Inferior parietal cortex (tissue), 1 donor: ENCODE results near the gene CECR2.
"Not testable (repeated sequence)": the region's sequence is repeated elsewhere in the genome, so short reads cannot be mapped to it uniquely, and the experiment has no call there.

Source experiments
- DNase-seq: peaks from one replicate; pipeline ENCODE4 v3.0.0-alpha.2; 2016; ENCODE audit errors: extremely low spot score

Gene CECR2

GRCh38 chr22:17402293-17402692 is 33.0 kb downstream of the CECR2 start:
- DNase-seq, result no peak

DNA sequence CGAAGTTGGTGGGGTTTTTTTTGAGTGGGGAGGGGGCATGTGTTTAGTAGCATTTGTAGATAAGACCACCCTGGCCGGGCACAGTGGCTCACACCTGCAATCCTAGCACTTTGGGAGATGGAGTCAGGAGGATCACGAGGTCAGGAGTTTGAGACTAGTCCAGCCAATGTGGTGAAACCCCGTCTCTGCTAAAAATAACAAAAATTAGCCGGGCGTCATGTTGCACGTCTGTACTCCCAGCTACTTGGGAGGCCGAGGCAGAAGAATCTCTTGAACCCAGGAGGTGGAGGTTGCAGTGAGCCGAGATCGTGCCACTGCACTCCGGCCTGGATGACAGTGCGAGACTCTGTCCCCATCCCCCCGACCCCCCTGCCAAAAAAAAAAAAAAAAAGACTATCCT is 34.6 kb downstream of the CECR2 start:
- DNase-seq, result no peak

GRCh38 chr22:17407643-17408042 is 38.4 kb downstream of the CECR2 start:
- DNase-seq, result no peak

DNA sequence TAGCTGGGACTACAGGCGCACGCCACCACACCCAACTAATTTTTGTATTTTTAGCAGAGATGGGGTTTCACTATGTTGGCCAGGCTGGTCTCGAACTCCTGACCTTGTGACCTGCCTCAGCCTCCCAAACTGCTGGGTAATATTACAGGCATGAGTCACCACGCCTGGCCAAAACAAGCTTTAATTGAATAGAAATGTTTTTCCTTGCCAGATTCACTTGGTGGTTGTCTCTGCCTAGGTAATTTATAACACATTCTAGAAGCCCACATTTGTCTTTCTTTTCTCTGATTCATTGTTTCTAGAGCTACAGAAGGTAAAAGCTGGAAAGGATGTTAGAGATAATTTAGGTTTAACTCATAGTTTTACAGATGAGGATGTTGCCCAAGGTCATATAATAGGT is 41.3 kb downstream of the CECR2 start:
- no peak for DNase-seq

GRCh38 chr22:17411213-17411612 is 42.0 kb downstream of the CECR2 start:
- no peak for DNase-seq

DNA sequence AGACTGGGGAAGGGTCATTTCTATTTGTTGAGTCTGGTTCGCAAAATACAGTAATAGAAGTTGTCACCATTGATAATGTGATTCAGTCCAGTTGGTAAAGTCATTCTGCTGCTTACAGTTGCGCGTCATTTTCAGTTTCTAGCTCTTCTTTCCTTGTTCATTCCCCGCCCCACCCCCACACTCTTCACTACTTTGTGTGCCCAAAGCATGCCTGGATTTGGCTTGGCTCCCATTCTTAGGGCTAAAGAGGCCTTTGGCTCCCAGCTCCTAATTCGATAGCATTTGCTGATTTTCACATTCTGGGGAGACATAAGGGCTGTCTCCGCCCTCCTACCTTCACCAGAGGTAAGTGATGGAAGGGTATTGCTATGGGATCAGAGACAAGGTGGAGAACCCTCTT is 43.0 kb downstream of the CECR2 start:
- DNase-seq, result no peak

GRCh38 chr22:17418890-17419324 is 49.6 kb downstream of the CECR2 start:
- DNase-seq, result no peak

DNA sequence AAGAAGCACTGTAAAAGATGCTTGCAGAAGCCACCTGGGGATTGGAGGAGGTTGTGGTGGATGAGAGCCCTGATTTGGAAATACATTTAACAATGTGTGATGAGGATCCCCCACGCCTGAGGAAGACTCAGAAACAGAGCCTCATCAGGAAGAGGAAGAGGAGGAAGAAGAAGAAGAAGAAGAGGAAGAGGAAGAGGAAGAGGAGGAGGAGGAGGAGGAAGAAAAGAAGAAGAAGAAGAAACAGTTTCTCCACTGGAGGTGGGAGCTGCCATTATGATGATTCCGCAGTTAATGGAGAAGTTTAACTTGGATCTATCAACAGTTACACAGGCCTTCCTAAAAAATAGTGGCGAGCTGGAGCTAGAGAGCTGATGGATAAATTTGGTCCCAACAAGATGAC is 50.1 kb downstream of the CECR2 start:
- DNase-seq, result no peak

DNA sequence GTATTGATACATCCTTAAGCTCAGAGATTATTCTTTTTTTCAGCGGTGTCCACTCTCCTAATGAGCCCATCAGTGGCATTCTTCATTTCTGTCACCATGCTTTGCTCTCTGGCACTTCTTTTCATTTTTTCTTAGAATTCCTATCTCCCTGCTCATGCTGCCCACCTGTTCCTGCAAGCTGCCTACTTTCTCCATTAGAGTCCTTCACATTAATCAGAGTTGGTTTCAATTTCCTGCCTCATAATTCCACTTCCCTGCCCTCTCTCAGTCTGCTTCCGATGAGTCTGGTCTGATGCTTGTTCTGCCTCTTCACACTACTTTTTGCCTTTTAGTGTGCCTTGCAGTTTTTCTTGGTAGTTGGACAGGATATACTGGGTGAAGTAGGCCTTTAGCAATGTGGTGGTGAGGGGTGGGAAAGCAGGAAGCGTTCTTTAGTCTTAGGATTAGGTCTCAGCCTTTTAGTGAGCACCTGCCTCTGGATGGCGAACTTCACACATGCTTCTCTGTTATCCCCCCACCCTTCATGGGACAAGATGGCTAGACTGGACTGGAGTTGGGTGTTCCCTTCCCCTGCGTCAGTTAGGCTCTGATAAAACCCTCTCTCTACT is 53.6 kb downstream of the CECR2 start:
- no peak for DNase-seq

DNA sequence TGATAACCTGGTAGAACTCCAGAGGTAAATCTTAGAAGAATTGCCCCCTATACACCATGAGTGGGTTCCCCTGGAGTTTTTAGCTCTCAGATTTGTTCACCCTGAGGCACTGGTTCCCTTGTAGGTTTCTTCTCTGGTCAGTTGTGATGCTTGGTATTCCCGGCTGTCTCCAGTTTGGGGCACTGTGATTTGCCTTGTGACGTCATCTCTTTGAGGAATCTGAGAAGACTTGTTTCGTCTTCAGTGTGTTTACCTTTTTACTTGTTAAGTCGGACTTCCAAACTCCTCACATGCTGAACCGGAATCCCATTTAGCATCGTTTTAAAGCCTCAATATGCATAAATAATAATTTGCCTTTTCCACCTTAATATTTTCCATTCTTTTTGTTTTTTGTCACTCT is 54.4 kb downstream of the CECR2 start:
- no peak for DNase-seq

- DNase-seq, result not testable (repeated sequence)
These were observed 58.3 kb downstream of the CECR2 start for GRCh38 chr22:17427528-17427927.

GRCh38 chr22:17429516-17429915 is 60.3 kb downstream of the CECR2 start:
- no peak for DNase-seq

GRCh38 chr22:17430412-17430811 is 61.2 kb downstream of the CECR2 start:
- no peak for DNase-seq

- DNase-seq, result no peak
These were observed 61.9 kb downstream of the CECR2 start for GRCh38 chr22:17431179-17431578.

DNA sequence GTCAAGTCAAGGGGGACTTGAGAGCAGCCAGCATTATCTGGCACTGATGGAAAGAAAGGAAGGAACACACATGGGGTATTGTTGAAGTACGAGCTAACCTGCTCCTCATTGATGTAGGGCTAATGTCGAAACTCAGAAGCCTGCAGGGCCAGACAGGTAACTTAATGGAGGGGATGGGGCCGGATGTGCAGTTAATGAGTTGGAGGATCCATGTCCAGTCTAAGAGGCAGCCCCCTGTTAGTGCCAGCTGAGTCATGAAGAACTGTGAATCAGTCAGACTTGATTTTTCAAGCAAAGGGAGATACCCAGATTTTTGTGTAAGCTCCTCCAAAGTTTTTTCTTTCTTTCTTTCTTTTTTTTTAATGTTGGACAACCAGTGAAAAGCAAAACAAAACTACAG is 65.6 kb downstream of the CECR2 start:
- DNase-seq, result no peak

GRCh38 chr22:17435375-17435774 is 66.1 kb downstream of the CECR2 start:
- DNase-seq, result no peak

- no peak for DNase-seq
These were observed 67.2 kb downstream of the CECR2 start for GRCh38 chr22:17436382-17436980.

DNA sequence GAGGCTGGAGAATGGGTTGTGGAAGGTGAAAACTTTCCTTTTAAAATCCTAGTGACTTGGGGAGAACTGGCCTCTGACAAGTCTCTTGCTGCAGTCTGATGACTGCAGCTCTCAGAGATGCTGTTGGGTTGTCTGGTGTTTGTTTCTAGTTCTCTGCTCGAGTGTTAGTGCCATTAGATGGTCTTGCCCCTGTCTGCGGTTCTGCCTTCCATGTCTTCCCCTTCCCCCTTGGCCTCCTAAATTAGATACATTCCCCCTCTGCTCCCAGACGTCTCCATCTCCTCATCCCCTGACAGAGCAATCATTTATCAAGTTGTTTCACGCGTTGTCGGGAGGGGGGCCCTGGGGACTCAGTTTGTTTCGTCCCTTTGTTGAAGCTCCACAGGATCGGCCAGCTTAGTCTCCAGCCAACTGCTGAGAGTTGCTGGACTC is 67.7 kb downstream of the CECR2 start:
- peak; percentile 74 for DNase-seq

DNA sequence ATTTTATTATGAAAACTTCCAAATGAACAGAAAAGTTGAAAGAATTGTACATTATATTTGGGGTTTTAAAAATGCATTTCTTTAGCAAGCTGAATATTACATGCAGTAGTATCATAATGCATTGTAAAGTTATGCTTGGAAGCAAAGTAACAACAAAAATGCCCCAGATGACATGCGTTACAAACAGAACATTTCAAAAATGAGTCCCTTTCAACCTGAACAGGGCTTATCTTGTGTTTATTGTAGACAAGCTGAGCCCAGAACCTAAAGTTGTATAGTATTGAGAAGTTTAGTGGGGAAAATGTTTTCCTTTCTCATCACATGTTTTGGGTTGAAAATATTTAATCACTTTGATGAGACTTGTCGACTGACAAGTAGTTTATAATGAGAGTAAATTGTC is 68.8 kb downstream of the CECR2 start:
- no peak for DNase-seq

GRCh38 chr22:17441326-17441725 is 72.1 kb downstream of the CECR2 start:
- no peak for DNase-seq

DNA sequence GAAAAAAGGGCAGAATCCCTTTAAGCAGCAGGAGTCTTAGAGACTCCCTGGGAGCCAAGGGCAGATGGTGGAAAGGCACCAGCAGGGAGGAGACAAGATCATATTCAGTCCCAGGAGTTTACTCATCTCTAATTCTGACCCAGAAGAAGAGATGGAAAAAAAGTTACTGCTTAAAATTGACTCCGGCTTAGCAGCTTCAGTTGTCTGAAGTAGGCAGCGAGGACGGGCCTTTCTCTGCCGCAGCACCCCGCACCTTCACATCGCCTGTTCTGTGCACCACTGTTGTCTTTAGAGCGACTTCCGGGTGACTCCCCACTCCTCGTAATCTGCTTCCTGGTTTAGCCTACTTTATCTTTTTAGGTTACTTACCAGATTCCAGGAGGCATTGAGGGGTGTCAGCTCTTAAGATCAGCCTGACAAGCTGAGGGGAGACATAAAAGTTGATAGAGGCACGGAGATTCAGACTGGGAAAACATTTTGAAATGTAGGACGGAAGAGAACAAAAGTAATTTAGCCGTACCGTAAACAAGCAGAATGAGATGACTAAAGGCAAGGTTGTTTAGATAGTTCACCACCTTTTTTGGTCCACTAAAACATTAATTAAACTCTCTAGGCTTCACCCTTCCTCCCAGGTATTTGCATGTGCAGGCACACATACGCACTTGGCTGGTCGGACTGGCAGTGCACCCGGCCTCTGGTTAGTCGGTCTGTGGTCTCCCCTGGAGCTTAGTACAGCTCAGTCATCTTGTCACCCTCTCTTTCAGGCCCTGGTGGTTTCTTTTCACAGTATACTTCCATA is 74.3 kb downstream of the CECR2 start:
- no peak for DNase-seq

DNA sequence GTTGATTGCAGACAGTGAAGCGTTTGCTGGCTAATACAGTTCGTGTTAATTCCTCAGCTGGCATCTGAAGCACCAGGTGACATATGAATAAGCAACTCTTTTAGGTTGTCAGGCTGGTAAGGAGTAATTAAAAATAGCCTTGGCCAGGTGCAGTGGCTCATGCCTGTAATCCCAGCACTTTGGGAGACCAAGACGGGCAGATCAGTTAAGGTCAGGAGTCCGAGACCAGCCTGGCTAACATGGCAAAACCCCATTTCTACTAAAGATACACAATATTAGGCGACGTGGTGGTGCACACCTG is 74.9 kb downstream of the CECR2 start:
- DNase-seq, result no peak

DNA sequence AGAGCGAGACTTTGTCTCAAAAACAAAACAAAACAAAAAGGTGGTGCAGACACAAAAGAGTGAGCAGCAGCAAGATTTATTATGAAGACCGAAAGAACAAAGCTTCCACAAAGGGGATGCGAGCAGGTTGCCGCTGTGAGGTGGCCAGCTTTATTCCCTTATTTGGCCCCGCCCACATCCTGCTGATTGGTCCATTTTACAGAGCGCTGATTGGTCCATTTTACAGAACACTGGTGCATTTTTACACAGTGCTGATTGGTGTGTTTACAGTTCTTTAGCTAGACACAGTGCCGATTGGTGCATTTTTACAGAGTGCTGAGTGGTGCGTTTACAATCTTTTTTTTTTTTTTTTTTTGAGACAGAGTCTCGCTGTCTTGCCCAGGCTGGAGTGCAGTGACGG is 77.4 kb downstream of the CECR2 start:
- DNase-seq, result no peak
